Stimulated activated CD4-positive, alpha-beta T cell treated with anti-CD3 and anti-CD28 coated beads, Interleukin-4, amount 100 ng/mL, for 24 hours (primary cell): ENCODE measurements around the gene ASB17.
"Not testable (repeated sequence)": the region's sequence is repeated elsewhere in the genome, so short reads cannot be mapped to it uniquely, and the experiment has no call there.

ENCODE experiments used
- DNase-seq: peaks from one replicate; pipeline ENCODE4 v3.0.0-alpha.2; 2020

ASB17 gene

GRCh38 chr1:75932304-75932703 is at the start of gene ASB17:
Gene ASB17, minus strand, starts transcription at chr1:75932404. Its CDS starts 113 bp downstream, at chr1:75932291.
- no peak for DNase-seq

GRCh38 chr1:75980972-75981897 is 49.0 kb upstream of the ASB17 start:
- DNase-seq: no peak

GRCh38 chr1:75970631-75971030 is 38.4 kb upstream of the ASB17 start:
- DNase-seq: no peak

- no peak for DNase-seq
Measured at GRCh38 chr1:75969550-75969949, 37.3 kb upstream of the ASB17 start.

GRCh38 chr1:75967719-75968118 is 35.5 kb upstream of the ASB17 start:
- DNase-seq: no peak

GRCh38 chr1:75964760-75965408 is 32.7 kb upstream of the ASB17 start:
- DNase-seq: no peak

- DNase-seq: not testable (repeated sequence)
Measured at GRCh38 chr1:75964110-75964759, 32.0 kb upstream of the ASB17 start.

- DNase-seq: no peak
Measured at GRCh38 chr1:75954586-75954985, 22.4 kb upstream of the ASB17 start.

GRCh38 chr1:75953461-75953860 is 21.3 kb upstream of the ASB17 start:
- no peak for DNase-seq

GRCh38 chr1:75952016-75952415 is 19.8 kb upstream of the ASB17 start:
- no peak for DNase-seq

GRCh38 chr1:75950176-75950575 is 18.0 kb upstream of the ASB17 start:
- no peak for DNase-seq

GRCh38 chr1:75943037-75943436 is 10.8 kb upstream of the ASB17 start:
- not testable (repeated sequence) for DNase-seq

GRCh38 chr1:75937034-75937433 is 4.8 kb upstream of the ASB17 start:
- no peak for DNase-seq

- DNase-seq: no peak
Measured at GRCh38 chr1:75922698-75923097, 9.5 kb downstream of the ASB17 start.

- DNase-seq: no peak
Measured at GRCh38 chr1:75916834-75917233, 15.4 kb downstream of the ASB17 start.

- DNase-seq: no peak
Measured at GRCh38 chr1:75908717-75909152, 23.5 kb downstream of the ASB17 start.

- DNase-seq: no peak
Measured at GRCh38 chr1:75901371-75901770, 30.8 kb downstream of the ASB17 start.

- no peak for DNase-seq
Measured at GRCh38 chr1:75884437-75884836, 47.8 kb downstream of the ASB17 start.

- DNase-seq: no peak
Measured at GRCh38 chr1:75879985-75880384, 52.2 kb downstream of the ASB17 start.

- no peak for DNase-seq
Measured at GRCh38 chr1:75870951-75871350, 61.3 kb downstream of the ASB17 start.
